DMS153 (cell line): Measurements from ENCODE around the gene TRAK1.

Experiments
- DNase-seq: peaks from one replicate; lab custom pipeline; 2025; lab: John Stamatoyannopoulos, UW

TRAK1 gene

GRCh38 chr3:42123824-42124658 is 32.9 kb downstream of the TRAK1 start:
- no peak for DNase-seq

- DNase-seq, result no peak
Measured at GRCh38 chr3:42127226-42127625, 36.1 kb downstream of the TRAK1 start.

GRCh38 chr3:42128526-42128925 is 37.4 kb downstream of the TRAK1 start:
- no peak for DNase-seq

- no peak for DNase-seq
Measured at GRCh38 chr3:42129014-42129953, 38.1 kb downstream of the TRAK1 start.

- no peak for DNase-seq
Measured at GRCh38 chr3:42130007-42130328, 38.8 kb downstream of the TRAK1 start.

GRCh38 chr3:42130329-42131070 is 39.3 kb downstream of the TRAK1 start:
- DNase-seq, result no peak

- DNase-seq, result no peak
Measured at GRCh38 chr3:42133500-42134298, 42.5 kb downstream of the TRAK1 start.

GRCh38 chr3:42134867-42135464 is 43.8 kb downstream of the TRAK1 start:
- DNase-seq, result no peak

GRCh38 chr3:42139621-42140453 is 48.7 kb downstream of the TRAK1 start:
- no peak for DNase-seq

- no peak for DNase-seq
Measured at GRCh38 chr3:42140665-42141203, 49.6 kb downstream of the TRAK1 start.

- DNase-seq, result no peak
Measured at GRCh38 chr3:42143440-42143839, 52.3 kb downstream of the TRAK1 start.

- no peak for DNase-seq
Measured at GRCh38 chr3:42144209-42144608, 53.1 kb downstream of the TRAK1 start.

GRCh38 chr3:42148086-42148848 is 57.1 kb downstream of the TRAK1 start:
- DNase-seq, result no peak

GRCh38 chr3:42148982-42149432 is 57.9 kb downstream of the TRAK1 start:
- DNase-seq, result no peak

GRCh38 chr3:42149532-42149931 is 58.4 kb downstream of the TRAK1 start:
- no peak for DNase-seq

- no peak for DNase-seq
Measured at GRCh38 chr3:42149975-42150374, 58.8 kb downstream of the TRAK1 start.

GRCh38 chr3:42151596-42152168 is 60.5 kb downstream of the TRAK1 start:
- no peak for DNase-seq

- DNase-seq, result no peak
Measured at GRCh38 chr3:42152193-42152592, 61.0 kb downstream of the TRAK1 start.

- DNase-seq, result no peak
Measured at GRCh38 chr3:42153039-42153438, 61.9 kb downstream of the TRAK1 start.
